ENCODE data around the gene FOXA1.
"Not testable (repeated sequence)": the region's sequence is repeated elsewhere in the genome, so short reads cannot be mapped to it uniquely, and the experiment has no call there.

GRCh38 chr14:37555596-37555995 is 39.5 kb downstream of the FOXA1 start:
- TF ChIP-seq CTCF, POLR2A (IDR thresholded peaks at IDR 0.05): not testable (repeated sequence)
